HCT116 (cell line): ENCODE measurements around the gene ADARB2. TPM values are rescaled to one million over a fixed set of nuclear protein-coding genes. Genes with fewer than 3 reads are reported as not detected.

ENCODE experiments used
- ATAC-seq: fragments of 200-7000 bp; cut with Tn5 transposase; 2 replicates; pipeline ENCODE4 v1.9.1; 2020; ENCODE audit warnings: mild to moderate bottlenecking, moderate library complexity
- BruUV-seq: library from RNA; stranded (reverse); fragments of 400-500 nt; replicated peaks from 2 replicates; lab custom pipeline; 2021; lab: Mats Ljungman, UMichigan
- CTCF ChIA-PET: fragments of 300-600 bp; sonication (Branson Sonifier 250); formaldehyde crosslinking; loops from one replicate; lab custom pipeline; 2021; ENCODE audit warnings: antibody characterized with exemption; lab: Charles Lee
- POLR2A ChIA-PET: fragments of 300-600, 350-600 bp; sonication (Branson Sonifier 250); formaldehyde crosslinking; loops from one replicate; lab custom pipeline; 2021; ENCODE audit warnings: antibody characterized with exemption; lab: Charles Lee
- RAD21 ChIA-PET, 2 experiments: fragments of 300-600 bp; sonication (Branson Sonifier 250); formaldehyde crosslinking; loops; one replicate each; lab custom pipeline; 2023; ENCODE audit warnings: low total read pairs in 2 of 2; ENCODE audit not compliant: uncharacterized antibody in 2 of 2, unreplicated experiment in 2 of 2, low non-redundant PET in 1 of 2; lab: Charles Lee
- DNase-seq: peaks from one replicate; pipeline ENCODE4 v3.0.0-alpha.2; 2010; ENCODE audit warnings: low read depth, low spot score
- H2AFZ ChIP-seq: fragments of 200-600 bp; shearing (Covaris generic), sonication (generic); 2 replicates; pipeline ENCODE4 v1.6.1; 2017; ENCODE audit warnings: low read depth, mixed run types, mixed read lengths, antibody characterized with exemption, low read length; ENCODE audit not compliant: poor library complexity, severe bottlenecking
- H3K27ac ChIP-seq: 2 replicates; pipeline ENCODE4 v1.5.1; 2012; ENCODE audit warnings: low read depth, low read length
- H3K27me3 ChIP-seq: fragments of 200-600 bp; sonication (generic); 2 replicates; pipeline ENCODE4 v1.6.1; 2016; ENCODE audit warnings: mixed run types, low read length, mixed read lengths; ENCODE audit not compliant: insufficient read depth
- H3K36me3 ChIP-seq, 2 experiments: fragments of 200-500 bp in 1 of 2; fragments of 200-600 bp in 1 of 2; sonication (Bioruptor generic) in 1 of 2; sonication (generic) in 1 of 2; 2 replicates each; pipeline versions ENCODE4 v1.5.1 to v1.6.1; 2014 to 2016; ENCODE audit warnings: low read length in 2 of 2, inconsistent platforms in 1 of 2, mixed read lengths in 1 of 2, mixed run types in 1 of 2; ENCODE audit not compliant: insufficient read depth in 2 of 2, control insufficient read depth in 1 of 2
- H3K4me1 ChIP-seq, 2 experiments: fragments of 200-600 bp in 1 of 2; sonication (generic) in 1 of 2; 2 replicates each; pipeline versions ENCODE4 v1.5.1 to v1.6.1; 2012 to 2017; ENCODE audit warnings: low read length in 2 of 2, inconsistent platforms in 1 of 2, mild to moderate bottlenecking in 1 of 2, mixed read lengths in 1 of 2, mixed run types in 1 of 2, moderate library complexity in 1 of 2; ENCODE audit not compliant: insufficient read depth in 2 of 2, control insufficient read depth in 1 of 2
- H3K4me2 ChIP-seq: fragments of 200-600 bp; sonication (generic); 2 replicates; pipeline ENCODE4 v1.6.1; 2017; ENCODE audit warnings: mixed run types, low read length, mixed read lengths
- H3K4me3 ChIP-seq, 2 experiments: fragments of 200-600 bp in 1 of 2; sonication (generic) in 1 of 2; replicated peaks in 1 of 2; 2 replicates each; pipeline ENCODE4 v1.5.1; 2011 to 2016; ENCODE audit warnings: low read length in 2 of 2, control low read depth in 1 of 2, low read depth in 1 of 2, mild to moderate bottlenecking in 1 of 2, mixed read lengths in 1 of 2, mixed run types in 1 of 2
- H3K79me2 ChIP-seq: fragments of 200-600 bp; sonication (generic); 2 replicates; pipeline ENCODE4 v1.6.1; 2017; ENCODE audit warnings: mild to moderate bottlenecking, mixed run types, low read length, moderate library complexity, mixed read lengths; ENCODE audit not compliant: insufficient read depth
- H3K9ac ChIP-seq: fragments of 200-600 bp; sonication (generic); 2 replicates; pipeline ENCODE4 v1.6.1; 2016; ENCODE audit warnings: low read length, mixed read lengths
- H3K9me2 ChIP-seq: fragments of 200-600 bp; sonication (generic), shearing (Covaris generic); 2 replicates; pipeline ENCODE4 v1.6.1; 2017; ENCODE audit warnings: mixed run types, mild to moderate bottlenecking, moderate library complexity; ENCODE audit not compliant: insufficient read depth
- H3K9me3 ChIP-seq, 2 experiments: fragments of 200-500 bp in 1 of 2; fragments of 200-600 bp in 1 of 2; sonication (Bioruptor generic) in 1 of 2; sonication (generic) in 1 of 2; 2 replicates each; pipeline ENCODE4 v1.6.1; 2014 to 2017; ENCODE audit warnings: low read length in 2 of 2, mixed read lengths in 2 of 2, inconsistent platforms in 1 of 2, low read depth in 1 of 2, mild to moderate bottlenecking in 1 of 2, mixed run types in 1 of 2, moderate library complexity in 1 of 2; ENCODE audit not compliant: control insufficient read depth in 1 of 2, insufficient read depth in 1 of 2
- H4K20me1 ChIP-seq: fragments of 200-600 bp; sonication (generic), shearing (Covaris generic); 2 replicates; pipeline ENCODE4 v1.6.1; 2017; ENCODE audit warnings: mixed run types, mild to moderate bottlenecking, moderate library complexity; ENCODE audit not compliant: insufficient read depth
- CEBPB ChIP-seq: IDR thresholded peaks from 2 replicates; pipeline ENCODE4 v1.6.1; 2012; ENCODE audit warnings: low read depth
- FOSL1 ChIP-seq: IDR thresholded peaks from 2 replicates; pipeline ENCODE4 v1.6.1; 2012; ENCODE audit warnings: low read depth
- POLR2A ChIP-seq: IDR thresholded peaks from 2 replicates; pipeline ENCODE4 v1.7.0; 2011; ENCODE audit warnings: borderline replicate concordance; ENCODE audit not compliant: insufficient read depth, insufficient read length; ENCODE audit errors: extremely low read depth
- POLR2AphosphoS5 ChIP-seq: IDR thresholded peaks from 2 replicates; pipeline ENCODE4 v1.6.1; 2011; ENCODE audit warnings: mild to moderate bottlenecking, low read depth, low read length, moderate library complexity
- RAD21 ChIP-seq: IDR thresholded peaks from 2 replicates; pipeline ENCODE4 v1.6.1; 2012; ENCODE audit warnings: low read depth, mild to moderate bottlenecking
- SIN3A ChIP-seq: IDR thresholded peaks from 2 replicates; pipeline ENCODE4 v1.6.1; 2012; ENCODE audit warnings: low read depth
- SRF ChIP-seq: IDR thresholded peaks from 2 replicates; pipeline ENCODE4 v1.6.1; 2012; ENCODE audit warnings: low read depth
- YY1 ChIP-seq: IDR thresholded peaks from 2 replicates; pipeline ENCODE4 v1.6.1; 2011; ENCODE audit warnings: low read length, low read depth, moderate library complexity, mild to moderate bottlenecking; ENCODE audit not compliant: insufficient replicate concordance; ENCODE audit errors: extremely low read depth
- ZNF274 ChIP-seq: fragments of 200-500 bp; sonication (Bioruptor generic); IDR thresholded peaks from 2 replicates; pipeline ENCODE4 v1.6.1; 2014; ENCODE audit warnings: mild to moderate bottlenecking, low read depth, low read length, inconsistent platforms
- intact Hi-C: fragments of 100-400 bp; cut with micrococcal nuclease; formaldehyde crosslinking; loops from 2 replicates; pipeline ENCODE4 v1.10.0; 2022
- total RNA-seq: library from RNA; stranded (reverse); gene quantifications from one replicate; pipeline ENCODE4 v1.2.1, GENCODE V29; 2021; ENCODE audit not compliant: unreplicated experiment

Gene ADARB2
- total RNA-seq, 1 experiment from 2014 or later: not detected

DNA sequence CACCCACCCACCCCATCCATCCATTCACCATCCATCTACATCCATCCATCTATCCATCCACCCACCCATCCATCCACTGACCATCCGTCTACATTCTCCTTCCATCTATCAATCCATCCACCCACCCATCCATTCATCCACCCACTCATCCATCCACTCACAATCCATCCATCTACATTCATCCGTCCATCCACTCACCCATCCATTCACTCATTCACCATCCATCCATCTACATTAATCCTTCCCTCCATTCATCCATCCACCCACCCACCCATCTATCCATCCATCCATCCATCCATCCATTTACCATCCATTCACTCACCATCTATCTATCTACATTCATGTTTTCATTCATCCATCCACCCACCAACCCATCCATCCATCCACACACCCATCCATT, 292.5 kb downstream of the ADARB2 start (continued):
- TF ChIP-seq POLR2A (no peak), YY1 (no peak), ZNF274 (no peak), POLR2AphosphoS5 (no peak)

GRCh38 chr10:1440897-1441296, 296.4 kb downstream of the ADARB2 start:
- Histone ChIP-seq H3K27ac (no peak overlapping the region), H3K79me2 (no peaks in the 10 kb centered on the region), H3K36me3 (no peaks in the 10 kb centered on the region), H3K27me3 (0 out of 2 replicates have a peak, but pooled peaks cover 7% of the 10 kb centered on the region), H4K20me1 (no peaks in the 10 kb centered on the region)
- intact Hi-C loops: no loop called here
- RAD21 ChIA-PET: no interaction called here
- TF ChIP-seq RAD21 (no peak), FOSL1 (no peak), SRF (no peak), YY1 (no peak), SIN3A (no peak), ZNF274 (no peak), CEBPB (no peak)
- TF ChIP-seq, all 23 proteins: peak for 0
- DNase-seq (no peak), ATAC-seq (no peak)
- POLR2A ChIA-PET: no interaction called here
- CTCF ChIA-PET: no interaction called here
- no TSS peak for BruUV-seq
- no peak overlapping the region for H3K9ac ChIP-seq
- H3K9me3 ChIP-seq: no peaks in the 10 kb centered on the region
- H3K4me1 ChIP-seq: no peaks in the 10 kb centered on the region
- H3K4me2 ChIP-seq: no peak overlapping the region
- no peaks in the 10 kb centered on the region for H3K9me2 ChIP-seq
- H3K4me3 ChIP-seq: no peak overlapping the region
- H2AFZ ChIP-seq: no peak overlapping the region
